GM18909 (cell line): Measurements from ENCODE around the gene NPHP4.
A peak's percentile ranks its signal among the peaks of the same experiment; 100 is the strongest.

Source experiments
- ATAC-seq: cut with Tn5 transposase; IDR thresholded peaks from one replicate; pipeline ENCODE4 v1.9.1; 2021; ENCODE audit warnings: mild to moderate bottlenecking; ENCODE audit not compliant: unreplicated experiment, poor library complexity

NPHP4 gene

GRCh38 chr1:5992814-5993555 lies 760 bp upstream of the NPHP4 start:
- ATAC-seq: peak; percentile 3

DNA sequence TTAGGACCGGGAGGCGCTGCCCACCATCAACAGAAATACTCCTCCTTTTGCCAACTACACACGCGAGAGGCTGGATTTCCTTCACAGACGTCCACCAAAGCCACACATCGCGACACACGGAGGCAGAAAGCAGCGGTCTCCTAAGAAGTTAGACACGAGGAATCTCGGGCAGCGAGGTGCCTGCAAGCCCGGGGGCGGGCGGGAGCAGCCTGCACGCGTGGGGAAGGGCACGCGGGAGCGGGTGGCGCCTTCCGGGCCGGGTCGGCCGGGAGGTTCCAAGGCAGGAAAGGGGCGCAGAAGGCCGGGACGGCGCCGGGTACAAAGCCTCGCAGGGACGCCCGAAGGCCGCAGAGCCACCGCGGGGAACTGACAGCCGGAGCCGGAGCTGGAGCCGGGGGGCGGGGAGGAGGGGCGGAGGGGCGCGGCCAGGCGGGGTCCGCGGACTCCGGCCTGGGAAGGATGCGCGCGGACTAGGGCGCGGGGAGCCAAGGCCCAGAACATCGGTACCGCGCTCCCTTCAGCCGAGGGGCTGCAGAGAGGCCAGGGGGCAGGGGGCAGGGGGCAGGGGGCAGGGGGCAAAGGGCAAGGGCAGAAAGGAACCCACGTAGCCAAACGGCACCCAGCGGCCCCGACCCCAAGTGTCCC lies 722 bp downstream of the NPHP4 start:
- ATAC-seq: peak; percentile 23

GRCh38 chr1:5990913-5991312 lies 1.3 kb downstream of the NPHP4 start:
- ATAC-seq: no peak

DNA sequence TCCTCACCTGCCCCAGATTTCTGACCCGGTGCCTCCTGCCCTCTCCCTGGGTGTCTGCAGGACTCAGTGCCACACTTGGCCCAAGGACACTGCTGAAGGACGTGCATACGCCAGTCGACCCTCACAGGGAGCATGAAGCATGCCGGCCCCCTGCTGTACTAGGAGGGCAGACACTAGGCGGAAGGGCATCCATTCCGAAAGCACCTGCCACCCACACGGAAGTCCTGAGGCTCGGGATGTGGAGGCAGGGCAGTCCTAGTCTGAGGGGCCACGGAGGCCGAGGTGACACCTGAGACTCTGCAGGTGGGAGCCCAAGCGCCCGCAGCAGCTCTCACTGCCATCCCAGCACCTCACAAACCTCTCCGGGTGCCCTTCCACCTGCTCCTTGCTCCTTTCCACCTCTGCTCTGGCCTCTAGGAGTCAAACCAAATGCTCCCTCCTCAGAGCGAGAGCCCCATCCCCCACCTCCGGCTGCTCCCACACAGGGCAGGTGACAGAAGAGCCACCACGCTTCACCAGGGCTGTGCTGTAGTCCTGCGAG lies 2.4 kb downstream of the NPHP4 start:
- ATAC-seq: no peak

DNA sequence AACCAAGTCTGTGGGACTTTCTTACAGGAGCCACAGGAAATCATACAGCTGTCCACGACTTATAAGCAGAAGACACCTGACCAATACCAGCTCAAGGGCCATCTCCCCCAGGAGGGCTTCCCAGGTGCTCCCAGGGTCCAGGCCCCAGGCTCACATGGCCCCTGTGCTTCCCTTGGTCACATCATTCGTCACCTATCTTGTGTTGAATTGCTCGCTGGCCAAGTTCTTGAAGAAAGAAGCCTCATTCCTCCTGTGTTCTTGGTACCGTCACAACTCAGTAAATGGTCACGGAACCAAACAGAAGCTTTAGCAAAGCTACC lies 3.0 kb downstream of the NPHP4 start:
- ATAC-seq: no peak

GRCh38 chr1:5988596-5989285 lies 3.5 kb downstream of the NPHP4 start:
- ATAC-seq: no peak

- no peak for ATAC-seq
These were observed 6.2 kb downstream of the NPHP4 start for GRCh38 chr1:5986018-5986417.

DNA sequence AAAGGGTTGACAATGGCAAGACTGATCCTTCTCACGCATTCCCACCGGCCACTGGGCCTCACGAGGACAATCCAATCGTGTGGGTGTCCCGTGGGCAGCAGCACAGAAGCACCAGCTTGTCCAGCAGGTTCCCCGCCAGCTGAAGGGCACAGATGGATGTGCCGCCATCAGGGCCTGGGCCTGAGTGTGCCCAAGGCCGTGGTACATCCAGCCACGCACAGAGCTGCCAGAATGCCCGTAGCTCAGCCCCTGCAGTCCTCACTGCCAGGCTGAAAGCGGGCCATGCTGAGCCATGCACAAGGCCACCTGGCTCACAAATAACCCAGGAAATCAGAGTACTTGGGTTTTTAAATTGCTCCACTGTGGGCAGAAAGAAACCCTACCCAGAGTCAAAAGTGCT lies 7.0 kb downstream of the NPHP4 start:
- no peak for ATAC-seq

- no peak for ATAC-seq
These were observed 8.7 kb downstream of the NPHP4 start for GRCh38 chr1:5983361-5984103.

GRCh38 chr1:5982868-5983267 lies 9.4 kb downstream of the NPHP4 start:
- ATAC-seq: no peak

DNA sequence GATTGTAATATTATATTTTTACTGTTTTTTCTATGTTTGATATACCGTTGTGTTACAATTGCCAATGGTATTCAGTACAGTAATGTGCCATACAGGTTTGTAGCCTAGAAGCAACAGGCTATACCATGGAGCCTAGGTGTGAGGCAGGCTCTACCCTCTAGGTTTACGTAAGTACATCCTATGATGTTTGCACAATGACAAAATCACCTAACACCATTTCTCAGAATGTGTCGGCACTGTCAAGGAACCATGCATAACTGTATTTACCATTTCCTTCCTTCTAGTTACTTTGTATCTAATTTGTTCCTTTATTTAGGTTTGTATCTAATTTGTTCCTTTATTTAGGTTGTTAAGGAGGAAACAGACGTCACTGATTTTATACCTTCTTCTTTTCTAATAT lies 9.9 kb downstream of the NPHP4 start:
- no peak for ATAC-seq

DNA sequence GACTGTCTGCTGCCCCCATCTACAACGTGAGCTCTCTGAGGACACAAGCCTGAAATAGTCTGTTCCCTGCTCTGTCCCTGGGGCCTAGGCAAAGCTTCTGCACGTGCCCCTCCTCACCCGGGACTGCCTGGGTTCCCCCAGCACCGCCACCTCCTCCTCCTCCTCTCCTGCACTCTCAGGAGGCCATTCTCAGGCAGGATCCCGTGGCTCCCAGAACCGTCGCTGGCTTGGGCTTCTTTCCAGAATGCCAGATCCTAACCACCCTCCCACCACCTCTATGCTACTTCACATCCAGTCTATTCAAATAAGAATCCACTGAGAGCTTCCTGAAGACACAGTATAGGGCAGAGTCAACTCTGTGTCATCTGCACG lies 11.2 kb downstream of the NPHP4 start:
- no peak for ATAC-seq

GRCh38 chr1:5980314-5981008 lies 11.8 kb downstream of the NPHP4 start:
- no peak for ATAC-seq

DNA sequence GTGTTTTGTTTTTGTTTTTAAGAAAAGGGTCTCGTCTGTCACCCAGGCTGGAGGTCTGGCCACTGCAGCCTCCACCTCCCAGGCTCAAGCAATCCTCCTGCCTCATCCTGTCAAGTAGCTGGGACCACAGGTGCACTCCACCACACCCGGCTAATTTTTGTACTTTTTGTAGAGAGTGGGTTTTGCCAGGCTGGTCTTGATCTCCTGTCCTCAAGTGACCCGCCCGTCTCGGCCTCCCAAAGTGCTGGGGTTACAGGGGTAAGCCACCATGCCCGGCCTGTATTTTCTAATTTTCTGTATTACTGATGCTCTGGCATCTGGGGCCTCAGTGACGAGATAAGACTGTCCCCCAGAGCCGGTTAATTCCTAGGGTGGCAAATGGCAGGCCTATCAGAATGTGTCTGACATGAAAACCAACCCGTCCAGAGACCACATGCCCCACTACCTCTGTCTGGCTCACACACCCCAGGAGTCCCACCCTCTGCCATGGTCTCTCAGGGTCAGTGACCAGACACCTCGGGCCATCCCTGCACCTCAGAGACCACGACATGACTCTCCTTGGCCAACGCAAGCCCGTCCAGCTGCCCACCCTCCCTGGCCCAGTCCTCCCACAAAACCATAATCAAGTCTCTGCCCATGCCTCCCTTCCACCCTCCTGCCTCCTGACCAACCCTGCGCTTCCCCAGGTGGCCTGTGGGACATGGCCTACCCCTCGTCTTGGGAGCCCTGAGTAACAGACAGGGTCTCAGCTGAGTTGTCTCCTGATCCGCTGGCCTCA lies 12.5 kb downstream of the NPHP4 start:
- ATAC-seq: no peak

DNA sequence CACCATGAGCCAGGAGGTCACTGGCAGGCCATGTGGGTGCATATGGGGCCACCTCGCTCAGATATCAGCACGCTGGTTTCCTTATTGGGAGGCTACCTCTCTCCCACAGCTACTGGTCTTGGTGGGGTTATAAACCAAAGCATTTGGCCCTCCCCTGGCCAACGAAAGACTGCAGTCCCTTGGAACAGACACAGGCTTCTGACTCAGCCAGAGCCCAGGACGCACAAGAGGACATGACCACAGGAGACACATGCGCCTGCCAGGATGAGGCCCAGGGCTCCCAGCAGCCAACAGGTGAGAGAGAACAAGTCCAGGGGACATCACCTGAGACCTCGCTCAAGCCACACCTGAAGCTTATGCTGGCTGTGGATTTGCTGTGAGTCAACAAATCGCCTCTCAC lies 13.8 kb downstream of the NPHP4 start:
- no peak for ATAC-seq

DNA sequence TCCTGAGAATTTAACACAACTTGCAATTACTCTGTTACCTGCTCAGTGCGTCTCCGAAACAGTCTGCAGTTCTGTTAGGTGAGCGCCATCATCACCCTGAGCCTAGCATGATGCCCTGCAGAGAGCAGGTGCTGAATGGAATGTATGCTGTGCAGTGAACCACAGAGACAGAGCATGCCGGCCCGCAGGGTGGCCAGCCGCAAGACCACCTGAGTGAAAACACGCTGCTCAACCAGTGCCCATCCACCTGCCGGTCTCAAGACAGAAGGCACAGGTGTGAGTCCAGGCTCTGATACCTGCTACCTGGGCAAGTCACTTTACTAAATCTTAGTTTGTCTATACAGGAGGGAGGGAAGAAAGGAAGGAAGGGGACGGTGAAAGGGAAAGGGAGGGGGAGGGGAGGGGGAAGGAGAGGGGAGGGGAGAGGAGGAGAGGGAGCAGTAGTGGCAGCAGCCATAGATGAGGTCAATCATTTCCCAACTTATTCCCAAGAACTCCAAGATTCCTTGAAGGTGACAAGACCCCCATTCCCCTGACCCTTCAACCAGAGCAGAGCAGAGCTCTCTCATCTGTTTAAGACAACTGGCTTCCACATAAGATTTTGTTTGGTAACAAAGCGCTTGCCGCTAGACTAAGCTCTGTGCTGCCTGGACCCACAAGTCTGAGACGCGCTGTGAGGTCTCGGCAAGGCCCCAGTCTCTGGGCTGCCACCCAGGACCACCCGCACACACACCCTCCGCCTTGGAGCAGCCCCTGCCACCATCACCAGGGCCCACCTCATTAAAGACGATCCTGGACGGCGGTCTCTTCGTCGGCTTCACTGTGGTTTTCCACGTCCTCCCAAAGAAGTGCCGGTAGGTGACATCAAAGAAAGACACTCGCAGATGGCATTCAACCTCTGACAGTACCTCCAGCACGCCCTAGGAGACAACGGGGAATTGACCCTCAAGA lies 14.5 kb downstream of the NPHP4 start:
- ATAC-seq: no peak

DNA sequence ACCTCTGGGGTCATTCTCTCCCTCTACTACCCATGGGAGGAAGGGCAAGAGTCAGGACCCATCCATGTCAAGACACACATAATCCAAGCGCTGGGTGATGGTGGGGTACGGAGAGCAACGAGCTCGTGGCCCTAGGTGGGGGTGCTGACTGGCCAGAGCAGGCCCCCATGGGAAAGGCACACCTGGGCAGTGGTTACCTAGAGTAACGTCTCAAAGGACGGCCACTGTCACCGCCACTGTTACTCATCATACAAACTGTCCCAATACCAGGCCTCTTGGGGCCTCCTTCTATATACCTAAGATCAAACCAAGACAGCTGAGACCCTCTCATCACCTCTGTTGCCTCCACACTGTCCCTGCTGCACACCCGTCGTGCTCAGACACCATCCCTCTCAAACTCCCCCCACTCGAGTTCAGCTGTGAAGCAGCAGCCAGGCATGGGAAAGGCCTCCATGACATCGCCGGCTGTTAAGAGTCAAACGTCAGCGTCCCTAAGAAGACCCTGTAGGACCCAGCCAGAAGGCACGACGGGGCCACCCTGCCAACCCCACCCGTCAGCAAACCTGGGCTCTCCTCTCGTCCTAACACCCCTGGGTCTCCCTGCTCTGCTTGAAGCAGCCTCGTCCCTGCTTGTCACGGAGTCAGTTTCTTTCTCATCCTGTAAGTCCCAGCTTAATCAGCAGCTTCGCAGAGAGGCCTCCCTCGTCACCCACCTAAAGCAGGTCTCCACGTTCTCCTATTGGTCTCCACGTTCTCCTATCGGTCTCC lies 15.3 kb downstream of the NPHP4 start:
- ATAC-seq: no peak

GRCh38 chr1:5976231-5976630 lies 16.0 kb downstream of the NPHP4 start:
- ATAC-seq: no peak
